Measurements from ENCODE around the gene MCM3AP. TPM values are rescaled to one million over a fixed set of nuclear protein-coding genes. Genes with fewer than 3 reads are reported as not detected.

The MCM3AP gene
- total RNA-seq, 2 donors from 2014 or later: 161 to 193 TPM

GRCh38 chr21:46299167-46299566 is 13.8 kb upstream of the MCM3AP start:
- no peak overlapping the region for H3K27ac Mint-ChIP-seq
- peaks cover 0 to 17% of the 10 kb centered on the region in 2 donors for H3K4me1 Mint-ChIP-seq (ENCODE audit: low read depth in 2 of 2)
- no peak for DNase-seq (ENCODE audit: low spot score)
- H3K27me3 Mint-ChIP-seq: no peaks in the 10 kb centered on the region
- ATAC-seq: no peak
- H3K9me3 Mint-ChIP-seq: no peaks in the 10 kb centered on the region
- no peaks in the 10 kb centered on the region for H3K36me3 Mint-ChIP-seq
- no peak overlapping the region for H3K4me3 Mint-ChIP-seq

- Mint-ChIP-seq H3K27ac (peak overlapping the region in 1 of 2 donors; percentile 61), H3K27me3 (no peaks in the 10 kb centered on the region), H3K9me3 (no peaks in the 10 kb centered on the region), H3K4me1 (ENCODE audit: low read depth in 2 of 2) (peaks cover 0 to 17% of the 10 kb centered on the region in 2 donors), H3K4me3 (no peak overlapping the region), H3K36me3 (no peaks in the 10 kb centered on the region)
- peak; percentile 4 to 26 for ATAC-seq
- DNase-seq (ENCODE audit: low spot score): no peak
These were observed 12.2 kb upstream of the MCM3AP start for GRCh38 chr21:46297338-46298271.

- ATAC-seq (peak; percentile 41 to 97), DNase-seq (ENCODE audit: low spot score) (peak; percentile 91)
- no peaks in the 10 kb centered on the region for H3K27me3 Mint-ChIP-seq
- no peaks in the 10 kb centered on the region for H3K36me3 Mint-ChIP-seq
- H3K27ac Mint-ChIP-seq: peak overlapping the region in 1 of 2 donors; percentile 75
- no peaks in the 10 kb centered on the region for H3K9me3 Mint-ChIP-seq
- no peak overlapping the region for H3K4me3 Mint-ChIP-seq
- H3K4me1 Mint-ChIP-seq (ENCODE audit: low read depth in 2 of 2): peaks cover 0 to 17% of the 10 kb centered on the region in 2 donors
These were observed 10.8 kb upstream of the MCM3AP start for GRCh38 chr21:46295996-46296752.

- peak in 1 of 2 donors; percentile 32 for ATAC-seq
- Mint-ChIP-seq H3K4me1 (ENCODE audit: low read depth in 2 of 2) (peaks cover 0 to 17% of the 10 kb centered on the region in 2 donors), H3K27me3 (no peaks in the 10 kb centered on the region), H3K27ac (peak overlapping the region in 1 of 2 donors; percentile 67), H3K4me3 (no peak overlapping the region), H3K9me3 (no peaks in the 10 kb centered on the region), H3K36me3 (no peaks in the 10 kb centered on the region)
- no peak for DNase-seq (ENCODE audit: low spot score)
These were observed 9.9 kb upstream of the MCM3AP start for GRCh38 chr21:46295177-46295770.

- no peak overlapping the region for H3K4me3 Mint-ChIP-seq
- peak; percentile 52 to 58 for ATAC-seq
These were observed 9.3 kb upstream of the MCM3AP start for GRCh38 chr21:46294647-46295176.

GRCh38 chr21:46291561-46291960 is 6.2 kb upstream of the MCM3AP start:
- H3K4me1 Mint-ChIP-seq (ENCODE audit: low read depth in 2 of 2): peaks cover 18 to 22% of the 10 kb centered on the region in 2 donors
- H3K27ac Mint-ChIP-seq: no peak overlapping the region
- H3K4me3 Mint-ChIP-seq: no peak overlapping the region
- peaks cover 3% of the 10 kb centered on the region for H3K36me3 Mint-ChIP-seq
- ATAC-seq (no peak), DNase-seq (ENCODE audit: low spot score) (no peak)
- H3K9me3 Mint-ChIP-seq: no peaks in the 10 kb centered on the region
- H3K27me3 Mint-ChIP-seq: no peaks in the 10 kb centered on the region

More at GRCh38 chr21:46294647-46295176, 9.3 kb upstream of the MCM3AP start:
- Mint-ChIP-seq H3K9me3 (no peaks in the 10 kb centered on the region), H3K27me3 (no peaks in the 10 kb centered on the region), H3K27ac (peak overlapping the region in 1 of 2 donors; percentile 67), H3K4me1 (ENCODE audit: low read depth in 2 of 2) (peaks cover 3 to 17% of the 10 kb centered on the region in 2 donors), H3K36me3 (no peaks in the 10 kb centered on the region)
- DNase-seq (ENCODE audit: low spot score): no peak

- no peak overlapping the region for H3K27ac Mint-ChIP-seq
- H3K36me3 Mint-ChIP-seq: peaks cover 5% of the 10 kb centered on the region
- no peaks in the 10 kb centered on the region for H3K9me3 Mint-ChIP-seq
- DNase-seq (ENCODE audit: low spot score): no peak
- no peak overlapping the region for H3K4me3 Mint-ChIP-seq
- no peaks in the 10 kb centered on the region for H3K27me3 Mint-ChIP-seq
- H3K4me1 Mint-ChIP-seq (ENCODE audit: low read depth in 2 of 2): peaks cover 20 to 30% of the 10 kb centered on the region in 2 donors
- ATAC-seq: no peak
These were observed 4.3 kb upstream of the MCM3AP start for GRCh38 chr21:46289655-46290179.

- ATAC-seq (no peak), DNase-seq (ENCODE audit: low spot score) (no peak)
- Mint-ChIP-seq H3K27me3 (no peaks in the 10 kb centered on the region), H3K36me3 (peaks cover 11% of the 10 kb centered on the region), H3K9me3 (no peaks in the 10 kb centered on the region), H3K4me1 (ENCODE audit: low read depth in 2 of 2) (peaks cover 27 to 44% of the 10 kb centered on the region in 2 donors), H3K27ac (peak overlapping the region; percentile 91), H3K4me3 (no peak overlapping the region)
These were observed 2.1 kb upstream of the MCM3AP start for GRCh38 chr21:46287541-46287940.

GRCh38 chr21:46286648-46287002 is 1.2 kb upstream of the MCM3AP start:
- Mint-ChIP-seq H3K27ac (peak overlapping the region; percentile 91), H3K27me3 (no peaks in the 10 kb centered on the region), H3K4me3 (peak overlapping the region; percentile 97), H3K36me3 (peaks cover 11% of the 10 kb centered on the region), H3K4me1 (ENCODE audit: low read depth in 2 of 2) (peaks cover 27 to 44% of the 10 kb centered on the region in 2 donors), H3K9me3 (no peaks in the 10 kb centered on the region)
- peak in 1 of 2 donors; percentile 3 for ATAC-seq
- DNase-seq (ENCODE audit: low spot score): no peak

- peak within 1 kb of the TSS; percentile 91 for H3K27ac Mint-ChIP-seq
- no peaks in the 10 kb centered on the region for H3K27me3 Mint-ChIP-seq
- DNase-seq (ENCODE audit: low spot score) (peak; percentile 93), ATAC-seq (peak; percentile 96)
- H3K36me3 Mint-ChIP-seq: peaks cover 11% of the 10 kb centered on the region
- peak within 1 kb of the TSS; percentile 97 for H3K4me3 Mint-ChIP-seq
- peaks cover 30 to 48% of the 10 kb centered on the region in 2 donors for H3K4me1 Mint-ChIP-seq (ENCODE audit: low read depth in 2 of 2)
- no peaks in the 10 kb centered on the region for H3K9me3 Mint-ChIP-seq
These were observed 593 bp upstream of the MCM3AP start, which contains the start of gene YBEY for GRCh38 chr21:46285761-46286647. TSS of gene YBEY (plus strand) at chr21:46286342. CDS start at chr21:46286914, 572 bp downstream.

- H3K9me3 Mint-ChIP-seq: no peaks in the 10 kb centered on the region
- H3K27me3 Mint-ChIP-seq: no peaks in the 10 kb centered on the region
- peak overlapping the region; percentile 91 for H3K27ac Mint-ChIP-seq
- ATAC-seq (no peak), DNase-seq (ENCODE audit: low spot score) (no peak)
- peak overlapping the region; percentile 97 for H3K4me3 Mint-ChIP-seq
- peaks cover 31 to 45% of the 10 kb centered on the region in 2 donors for H3K4me1 Mint-ChIP-seq (ENCODE audit: low read depth in 2 of 2)
- peaks cover 11% of the 10 kb centered on the region for H3K36me3 Mint-ChIP-seq
These were observed 678 bp downstream of the MCM3AP start for GRCh38 chr21:46284733-46285132.

- Mint-ChIP-seq H3K4me1 (ENCODE audit: low read depth in 2 of 2) (peaks cover 30 to 41% of the 10 kb centered on the region in 2 donors), H3K27ac (peak overlapping the region; percentile 91)
These were observed 1.2 kb downstream of the MCM3AP start for GRCh38 chr21:46284077-46284644.

More at GRCh38 chr21:46284077-46284644, 1.2 kb downstream of the MCM3AP start:
- Mint-ChIP-seq H3K9me3 (no peaks in the 10 kb centered on the region), H3K4me3 (peak overlapping the region; percentile 97), H3K36me3 (peaks cover 11% of the 10 kb centered on the region), H3K27me3 (no peaks in the 10 kb centered on the region)
- DNase-seq (ENCODE audit: low spot score) (no peak), ATAC-seq (no peak)
